Activated naive CD8-positive, alpha-beta T cell treated with anti-CD3 and anti-CD28 coated beads for 36 hours (primary cell): ENCODE results near the gene DCC. TPM values are rescaled to one million over a fixed set of nuclear protein-coding genes. Genes with fewer than 3 reads are reported as not detected.
"Not testable (repeated sequence)": the region's sequence is repeated elsewhere in the genome, so short reads cannot be mapped to it uniquely, and the experiment has no call there.

Source experiments
- DNase-seq: peaks from one replicate; pipeline ENCODE4 v3.0.0; 2021
- H3K27ac Mint-ChIP-seq: one replicate; pipeline ENCODE4 v1.8.0; 2022; ENCODE audit warnings: mild to moderate bottlenecking, moderate library complexity, mixed read lengths
- H3K27me3 Mint-ChIP-seq: one replicate; pipeline ENCODE4 v1.8.0; 2022; ENCODE audit warnings: mild to moderate bottlenecking, mixed read lengths
- H3K36me3 Mint-ChIP-seq: one replicate; pipeline ENCODE4 v1.8.0; 2021; ENCODE audit warnings: mild to moderate bottlenecking, mixed read lengths
- H3K4me1 Mint-ChIP-seq: one replicate; pipeline ENCODE4 v1.8.0; 2021; ENCODE audit warnings: mixed read lengths
- H3K4me3 Mint-ChIP-seq: one replicate; pipeline ENCODE4 v1.8.0; 2022; ENCODE audit warnings: mild to moderate bottlenecking, moderate library complexity, mixed read lengths
- H3K9me3 Mint-ChIP-seq: one replicate; pipeline ENCODE4 v1.8.0; 2022; ENCODE audit warnings: mixed read lengths
- total RNA-seq, 2 experiments: library from RNA; stranded (reverse); gene quantifications; one replicate each; pipeline ENCODE4 v1.2.3, GENCODE V29; 2021

Gene DCC
- total RNA-seq, 2 experiments from 2014 or later = not detected

GRCh38 chr18:52341608-52342381 is 1.8 kb downstream of the DCC start:
- Mint-ChIP-seq H3K27ac (no peak overlapping the region), H3K4me1 (peaks cover 2% of the 10 kb centered on the region), H3K36me3 (no peaks in the 10 kb centered on the region), H3K4me3 (no peak overlapping the region), H3K9me3 (peaks cover 4% of the 10 kb centered on the region), H3K27me3 (peaks cover 39% of the 10 kb centered on the region)
- no peak for DNase-seq

GRCh38 chr18:52342456-52342855 is 2.5 kb downstream of the DCC start:
- Mint-ChIP-seq H3K9me3 (peaks cover 2% of the 10 kb centered on the region), H3K4me3 (no peak overlapping the region), H3K36me3 (no peaks in the 10 kb centered on the region), H3K4me1 (peaks cover 2% of the 10 kb centered on the region), H3K27me3 (peaks cover 35% of the 10 kb centered on the region), H3K27ac (no peak overlapping the region)
- DNase-seq = no peak

GRCh38 chr18:52343138-52343537 is 3.1 kb downstream of the DCC start:
- H3K27me3 Mint-ChIP-seq = peaks cover 35% of the 10 kb centered on the region
- no peak overlapping the region for H3K27ac Mint-ChIP-seq
- peaks cover 2% of the 10 kb centered on the region for H3K9me3 Mint-ChIP-seq
- H3K4me3 Mint-ChIP-seq = no peak overlapping the region
- no peaks in the 10 kb centered on the region for H3K36me3 Mint-ChIP-seq
- peaks cover 2% of the 10 kb centered on the region for H3K4me1 Mint-ChIP-seq
- no peak for DNase-seq

GRCh38 chr18:52343731-52344340 is 3.8 kb downstream of the DCC start:
- DNase-seq = no peak

GRCh38 chr18:52344881-52345280 is 4.9 kb downstream of the DCC start:
- Mint-ChIP-seq H3K4me1 (peaks cover 2% of the 10 kb centered on the region), H3K27ac (no peak overlapping the region), H3K36me3 (no peaks in the 10 kb centered on the region)

More at GRCh38 chr18:52343731-52344340, 3.8 kb downstream of the DCC start:
- H3K4me3 Mint-ChIP-seq = no peak overlapping the region
- no peaks in the 10 kb centered on the region for H3K36me3 Mint-ChIP-seq
- H3K27me3 Mint-ChIP-seq = peaks cover 33% of the 10 kb centered on the region
- H3K27ac Mint-ChIP-seq = no peak overlapping the region
- H3K4me1 Mint-ChIP-seq = peaks cover 2% of the 10 kb centered on the region
- H3K9me3 Mint-ChIP-seq = peaks cover 2% of the 10 kb centered on the region

DNA sequence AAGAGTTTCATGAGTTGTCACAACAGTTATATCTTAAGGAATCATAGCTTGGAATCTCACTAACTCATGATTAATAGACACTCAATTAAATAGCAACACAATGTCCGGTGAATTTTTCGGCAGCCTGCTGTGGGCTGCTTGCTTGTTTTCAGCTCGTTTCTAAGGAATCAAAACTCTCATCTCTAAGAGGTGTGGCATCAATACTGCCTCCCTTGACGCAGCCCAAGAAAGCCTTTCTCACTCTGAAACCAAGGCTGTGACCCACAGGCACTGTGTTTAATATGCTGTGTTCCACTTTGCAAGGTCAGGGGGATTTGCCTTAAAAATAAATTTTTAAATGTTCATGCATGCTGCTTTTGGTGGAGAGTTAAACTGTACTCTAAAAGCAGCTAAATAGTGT is 5.4 kb downstream of the DCC start:
- Mint-ChIP-seq H3K36me3 (no peaks in the 10 kb centered on the region), H3K4me1 (no peaks in the 10 kb centered on the region), H3K4me3 (no peak overlapping the region), H3K9me3 (peaks cover 2% of the 10 kb centered on the region), H3K27ac (no peak overlapping the region), H3K27me3 (peaks cover 17% of the 10 kb centered on the region)
- no peak for DNase-seq

More at GRCh38 chr18:52344881-52345280, 4.9 kb downstream of the DCC start:
- DNase-seq = no peak
- H3K4me3 Mint-ChIP-seq = no peak overlapping the region
- peaks cover 2% of the 10 kb centered on the region for H3K9me3 Mint-ChIP-seq
- peaks cover 22% of the 10 kb centered on the region for H3K27me3 Mint-ChIP-seq

DNA sequence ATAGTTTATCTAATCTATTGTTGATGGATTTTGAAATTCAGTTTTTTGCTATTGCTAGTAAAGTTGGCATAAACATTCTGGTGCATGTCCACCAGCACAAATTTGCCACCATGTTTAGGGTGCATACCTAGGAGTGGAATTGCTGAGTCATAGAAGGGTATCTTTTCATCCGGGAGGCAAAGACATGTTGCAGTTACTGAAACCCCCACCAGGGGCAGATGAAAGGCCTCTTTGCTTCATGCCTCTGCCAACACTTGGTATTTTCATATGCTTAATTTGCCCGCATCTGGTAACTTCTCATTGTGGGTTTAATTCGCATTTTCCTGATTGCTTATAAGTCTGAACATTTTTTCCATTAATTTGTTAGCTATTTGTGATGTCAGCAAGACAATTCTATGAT is 8.2 kb downstream of the DCC start:
- H3K4me3 Mint-ChIP-seq = no peak overlapping the region
- no peaks in the 10 kb centered on the region for H3K27me3 Mint-ChIP-seq
- H3K9me3 Mint-ChIP-seq = no peaks in the 10 kb centered on the region
- H3K27ac Mint-ChIP-seq = no peak overlapping the region
- no peaks in the 10 kb centered on the region for H3K36me3 Mint-ChIP-seq
- no peak for DNase-seq
- no peaks in the 10 kb centered on the region for H3K4me1 Mint-ChIP-seq

DNA sequence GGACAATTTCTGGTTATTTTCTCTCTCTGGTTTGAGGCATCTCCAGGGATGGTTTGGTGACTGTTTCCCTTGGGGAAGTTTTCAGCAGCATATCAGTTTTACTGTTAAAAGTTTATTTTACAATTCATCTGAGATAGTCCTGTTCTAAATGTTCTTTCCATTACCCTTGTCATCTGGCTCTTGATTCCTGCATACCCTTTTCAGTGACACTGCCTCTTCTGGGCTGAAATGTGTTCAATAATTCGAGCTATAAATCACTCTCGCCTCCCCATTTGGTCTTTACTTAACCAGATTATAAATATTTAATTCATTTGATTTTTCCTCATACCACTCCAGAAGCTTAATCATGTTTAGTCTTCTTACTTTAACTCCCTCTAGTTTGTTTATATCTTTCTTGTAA is 9.5 kb downstream of the DCC start:
- no peaks in the 10 kb centered on the region for H3K36me3 Mint-ChIP-seq
- no peak overlapping the region for H3K27ac Mint-ChIP-seq
- H3K4me3 Mint-ChIP-seq = no peak overlapping the region
- DNase-seq = no peak
- no peaks in the 10 kb centered on the region for H3K4me1 Mint-ChIP-seq
- H3K27me3 Mint-ChIP-seq = no peaks in the 10 kb centered on the region
- no peaks in the 10 kb centered on the region for H3K9me3 Mint-ChIP-seq

- Mint-ChIP-seq H3K27ac (no peak overlapping the region), H3K36me3 (no peaks in the 10 kb centered on the region), H3K4me3 (no peak overlapping the region), H3K4me1 (no peaks in the 10 kb centered on the region), H3K9me3 (no peaks in the 10 kb centered on the region), H3K27me3 (no peaks in the 10 kb centered on the region)
- no peak for DNase-seq
These were observed 12.9 kb downstream of the DCC start for GRCh38 chr18:52352920-52353319.

DNA sequence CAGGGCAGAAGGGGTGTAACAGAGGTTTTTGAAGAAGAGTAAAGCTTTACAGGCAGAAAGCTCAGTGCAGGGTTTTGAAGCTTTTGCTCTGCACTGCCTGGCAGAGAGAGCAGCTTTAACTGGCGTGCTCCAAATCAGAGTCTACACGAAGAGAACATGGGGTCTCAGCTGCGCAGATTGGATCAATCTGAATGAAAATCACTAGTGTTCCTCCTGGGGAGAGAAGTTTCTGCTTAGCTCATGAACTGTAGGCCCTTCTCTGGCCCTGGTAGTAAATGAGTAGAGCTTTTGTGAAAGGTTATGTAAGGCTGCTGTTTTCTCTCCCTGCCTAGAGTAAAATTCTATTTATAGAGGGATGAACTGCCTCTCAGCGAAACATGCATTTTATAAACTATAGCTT is 13.6 kb downstream of the DCC start:
- Mint-ChIP-seq H3K36me3 (no peaks in the 10 kb centered on the region), H3K4me3 (no peak overlapping the region), H3K27me3 (no peaks in the 10 kb centered on the region), H3K4me1 (no peaks in the 10 kb centered on the region), H3K27ac (no peak overlapping the region), H3K9me3 (no peaks in the 10 kb centered on the region)
- no peak for DNase-seq

GRCh38 chr18:52363861-52364260 is 23.9 kb downstream of the DCC start:
- Mint-ChIP-seq H3K36me3 (no peaks in the 10 kb centered on the region), H3K4me1 (no peaks in the 10 kb centered on the region), H3K27ac (no peak overlapping the region), H3K4me3 (no peak overlapping the region), H3K9me3 (peaks cover 4% of the 10 kb centered on the region), H3K27me3 (no peaks in the 10 kb centered on the region)
- DNase-seq = no peak

DNA sequence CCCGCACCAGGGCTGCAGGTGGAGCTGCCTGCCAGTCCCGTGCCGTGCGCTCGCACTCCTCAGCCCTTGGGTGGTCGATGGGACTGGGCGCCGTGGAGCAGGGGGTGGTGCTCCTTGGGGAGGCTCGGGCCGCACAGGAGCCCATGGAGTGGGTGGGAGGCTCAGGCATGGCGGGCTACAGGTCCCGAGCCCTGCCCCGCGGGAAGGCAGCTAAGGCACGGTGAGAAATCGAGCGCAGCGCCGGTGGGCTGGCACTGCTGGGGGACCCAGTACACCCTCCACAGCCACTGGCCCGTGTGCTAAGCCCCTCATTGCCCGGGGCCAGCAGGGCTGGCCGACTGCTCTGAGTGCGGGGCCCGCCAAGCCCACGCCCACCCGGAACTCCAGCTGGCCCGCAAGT is 26.9 kb downstream of the DCC start:
- H3K4me1 Mint-ChIP-seq, H3K4me3 Mint-ChIP-seq, DNase-seq, H3K27ac Mint-ChIP-seq, H3K36me3 Mint-ChIP-seq, H3K27me3 Mint-ChIP-seq, H3K9me3 Mint-ChIP-seq: not testable (repeated sequence)

- DNase-seq = no peak
- Mint-ChIP-seq H3K4me1 (no peaks in the 10 kb centered on the region), H3K9me3 (peaks cover 3% of the 10 kb centered on the region), H3K27me3 (no peaks in the 10 kb centered on the region), H3K27ac (no peak overlapping the region), H3K4me3 (no peak overlapping the region), H3K36me3 (no peaks in the 10 kb centered on the region)
These were observed 28.2 kb downstream of the DCC start for GRCh38 chr18:52367953-52368742.

GRCh38 chr18:52370841-52371240 is 30.8 kb downstream of the DCC start:
- no peak for DNase-seq
- no peaks in the 10 kb centered on the region for H3K4me1 Mint-ChIP-seq
- H3K9me3 Mint-ChIP-seq = peaks cover 3% of the 10 kb centered on the region
- H3K27ac Mint-ChIP-seq = no peak overlapping the region
- H3K4me3 Mint-ChIP-seq = no peak overlapping the region
- no peaks in the 10 kb centered on the region for H3K27me3 Mint-ChIP-seq
- no peaks in the 10 kb centered on the region for H3K36me3 Mint-ChIP-seq

DNA sequence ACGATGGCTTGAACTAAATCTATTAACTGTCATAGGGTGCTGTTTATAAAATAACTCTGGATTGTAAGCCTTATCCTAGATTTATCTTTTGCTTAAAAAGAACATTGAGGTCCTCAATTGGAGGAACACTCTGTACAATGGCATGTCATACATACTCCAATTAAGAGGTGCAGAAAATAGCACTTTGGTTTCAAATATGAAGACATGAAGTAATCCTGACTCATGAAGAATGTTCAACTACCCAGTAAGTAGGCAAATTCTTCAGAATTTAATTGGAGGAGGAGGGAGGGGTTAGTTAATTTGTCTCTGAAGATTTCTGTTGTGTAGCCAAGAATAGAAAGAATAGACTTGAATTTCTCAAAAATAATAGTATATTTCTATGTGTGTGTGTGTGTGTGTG is 36.1 kb downstream of the DCC start:
- Mint-ChIP-seq H3K9me3 (peaks cover 3% of the 10 kb centered on the region), H3K36me3 (no peaks in the 10 kb centered on the region), H3K4me3 (no peak overlapping the region), H3K4me1 (no peaks in the 10 kb centered on the region), H3K27me3 (no peaks in the 10 kb centered on the region), H3K27ac (no peak overlapping the region)
- no peak for DNase-seq
